HCT116 (cell line): Measurements from ENCODE around the gene NFATC2IP. TPM values are rescaled to one million over a fixed set of nuclear protein-coding genes. Genes with fewer than 3 reads are reported as not detected.

Experiments used
- ATAC-seq: fragments of 200-7000 bp; cut with Tn5 transposase; 2 replicates; pipeline ENCODE4 v1.9.1; 2020; ENCODE audit warnings: mild to moderate bottlenecking, moderate library complexity
- BruUV-seq: library from RNA; stranded (reverse); fragments of 400-500 nt; replicated peaks from 2 replicates; lab custom pipeline; 2021; lab: Mats Ljungman, UMichigan
- CTCF ChIA-PET: fragments of 300-600 bp; sonication (Branson Sonifier 250); formaldehyde crosslinking; loops from one replicate; lab custom pipeline; 2021; ENCODE audit warnings: antibody characterized with exemption; lab: Charles Lee
- POLR2A ChIA-PET: fragments of 300-600, 350-600 bp; sonication (Branson Sonifier 250); formaldehyde crosslinking; loops from one replicate; lab custom pipeline; 2021; ENCODE audit warnings: antibody characterized with exemption; lab: Charles Lee
- RAD21 ChIA-PET, 2 experiments: fragments of 300-600 bp; sonication (Branson Sonifier 250); formaldehyde crosslinking; loops; one replicate each; lab custom pipeline; 2023; ENCODE audit warnings: low total read pairs in 2 of 2; ENCODE audit not compliant: uncharacterized antibody in 2 of 2, unreplicated experiment in 2 of 2, low non-redundant PET in 1 of 2; lab: Charles Lee
- DNase-seq: peaks from one replicate; pipeline ENCODE4 v3.0.0-alpha.2; 2010; ENCODE audit warnings: low read depth, low spot score
- H2AFZ ChIP-seq: fragments of 200-600 bp; shearing (Covaris generic), sonication (generic); 2 replicates; pipeline ENCODE4 v1.6.1; 2017; ENCODE audit warnings: low read depth, mixed run types, mixed read lengths, antibody characterized with exemption, low read length; ENCODE audit not compliant: poor library complexity, severe bottlenecking
- H3K27ac ChIP-seq: 2 replicates; pipeline ENCODE4 v1.5.1; 2012; ENCODE audit warnings: low read depth, low read length
- H3K27me3 ChIP-seq: fragments of 200-600 bp; sonication (generic); 2 replicates; pipeline ENCODE4 v1.6.1; 2016; ENCODE audit warnings: mixed run types, low read length, mixed read lengths; ENCODE audit not compliant: insufficient read depth
- H3K36me3 ChIP-seq, 2 experiments: fragments of 200-500 bp in 1 of 2; fragments of 200-600 bp in 1 of 2; sonication (Bioruptor generic) in 1 of 2; sonication (generic) in 1 of 2; 2 replicates each; pipeline versions ENCODE4 v1.5.1 to v1.6.1; 2014 to 2016; ENCODE audit warnings: low read length in 2 of 2, inconsistent platforms in 1 of 2, mixed read lengths in 1 of 2, mixed run types in 1 of 2; ENCODE audit not compliant: insufficient read depth in 2 of 2, control insufficient read depth in 1 of 2
- H3K4me1 ChIP-seq, 2 experiments: fragments of 200-600 bp in 1 of 2; sonication (generic) in 1 of 2; 2 replicates each; pipeline versions ENCODE4 v1.5.1 to v1.6.1; 2012 to 2017; ENCODE audit warnings: low read length in 2 of 2, inconsistent platforms in 1 of 2, mild to moderate bottlenecking in 1 of 2, mixed read lengths in 1 of 2, mixed run types in 1 of 2, moderate library complexity in 1 of 2; ENCODE audit not compliant: insufficient read depth in 2 of 2, control insufficient read depth in 1 of 2
- H3K4me2 ChIP-seq: fragments of 200-600 bp; sonication (generic); 2 replicates; pipeline ENCODE4 v1.6.1; 2017; ENCODE audit warnings: mixed run types, low read length, mixed read lengths
- H3K4me3 ChIP-seq, 2 experiments: fragments of 200-600 bp in 1 of 2; sonication (generic) in 1 of 2; replicated peaks in 1 of 2; 2 replicates each; pipeline ENCODE4 v1.5.1; 2011 to 2016; ENCODE audit warnings: low read length in 2 of 2, control low read depth in 1 of 2, low read depth in 1 of 2, mild to moderate bottlenecking in 1 of 2, mixed read lengths in 1 of 2, mixed run types in 1 of 2
- H3K79me2 ChIP-seq: fragments of 200-600 bp; sonication (generic); 2 replicates; pipeline ENCODE4 v1.6.1; 2017; ENCODE audit warnings: mild to moderate bottlenecking, mixed run types, low read length, moderate library complexity, mixed read lengths; ENCODE audit not compliant: insufficient read depth
- H3K9ac ChIP-seq: fragments of 200-600 bp; sonication (generic); 2 replicates; pipeline ENCODE4 v1.6.1; 2016; ENCODE audit warnings: low read length, mixed read lengths
- H3K9me2 ChIP-seq: fragments of 200-600 bp; sonication (generic), shearing (Covaris generic); 2 replicates; pipeline ENCODE4 v1.6.1; 2017; ENCODE audit warnings: mixed run types, mild to moderate bottlenecking, moderate library complexity; ENCODE audit not compliant: insufficient read depth
- H3K9me3 ChIP-seq, 2 experiments: fragments of 200-500 bp in 1 of 2; fragments of 200-600 bp in 1 of 2; sonication (Bioruptor generic) in 1 of 2; sonication (generic) in 1 of 2; 2 replicates each; pipeline ENCODE4 v1.6.1; 2014 to 2017; ENCODE audit warnings: low read length in 2 of 2, mixed read lengths in 2 of 2, inconsistent platforms in 1 of 2, low read depth in 1 of 2, mild to moderate bottlenecking in 1 of 2, mixed run types in 1 of 2, moderate library complexity in 1 of 2; ENCODE audit not compliant: control insufficient read depth in 1 of 2, insufficient read depth in 1 of 2
- H4K20me1 ChIP-seq: fragments of 200-600 bp; sonication (generic), shearing (Covaris generic); 2 replicates; pipeline ENCODE4 v1.6.1; 2017; ENCODE audit warnings: mixed run types, mild to moderate bottlenecking, moderate library complexity; ENCODE audit not compliant: insufficient read depth
- CBX3 ChIP-seq: IDR thresholded peaks from 2 replicates; pipeline ENCODE4 v1.6.1; 2012; ENCODE audit warnings: low read depth
- CTCF ChIP-seq, 3 experiments: fragments of 200-600 bp in 1 of 3; sonication (generic) in 1 of 3; IDR thresholded peaks in 2 of 3; conservative IDR thresholded peaks in 1 of 3; 2 replicates each; pipeline ENCODE4 v1.5.1; 2012 to 2017; ENCODE audit warnings: low read depth in 2 of 3, low read length in 2 of 3, antibody characterized with exemption in 1 of 3, borderline replicate concordance in 1 of 3, control low read depth in 1 of 3, mild to moderate bottlenecking in 1 of 3, mixed read lengths in 1 of 3, mixed run types in 1 of 3, moderate library complexity in 1 of 3; ENCODE audit not compliant: insufficient read depth in 1 of 3
- EGR1 ChIP-seq: IDR thresholded peaks from 2 replicates; pipeline ENCODE4 v1.6.1; 2012; ENCODE audit warnings: low read depth
- ELF1 ChIP-seq: IDR thresholded peaks from 2 replicates; pipeline ENCODE4 v1.6.1; 2012; ENCODE audit warnings: low read depth, borderline replicate concordance
- EZH2phosphoT487 ChIP-seq: fragments of 200-600 bp; IDR thresholded peaks from 2 replicates; pipeline ENCODE4 v1.6.1; 2018; ENCODE audit warnings: antibody characterized with exemption, borderline replicate concordance
- SP1 ChIP-seq: IDR thresholded peaks from 2 replicates; pipeline ENCODE4 v1.6.1; 2012; ENCODE audit warnings: low read depth
- SRF ChIP-seq: IDR thresholded peaks from 2 replicates; pipeline ENCODE4 v1.6.1; 2012; ENCODE audit warnings: low read depth
- TCF7L2 ChIP-seq: IDR thresholded peaks from 2 replicates; pipeline ENCODE4 v1.7.0; 2011; ENCODE audit warnings: borderline replicate concordance, inconsistent platforms; ENCODE audit not compliant: insufficient read depth, insufficient read length; ENCODE audit errors: extremely low read depth
- YY1 ChIP-seq: IDR thresholded peaks from 2 replicates; pipeline ENCODE4 v1.6.1; 2011; ENCODE audit warnings: low read length, low read depth, moderate library complexity, mild to moderate bottlenecking; ENCODE audit not compliant: insufficient replicate concordance; ENCODE audit errors: extremely low read depth
- intact Hi-C: fragments of 100-400 bp; cut with micrococcal nuclease; formaldehyde crosslinking; loops from 2 replicates; pipeline ENCODE4 v1.10.0; 2022
- total RNA-seq: library from RNA; stranded (reverse); gene quantifications from one replicate; pipeline ENCODE4 v1.2.1, GENCODE V29; 2021; ENCODE audit not compliant: unreplicated experiment
- TF ChIP-seq, protein P1 (sequence below): IDR thresholded peaks from 2 replicates; pipeline ENCODE4 v1.6.1; 2012; ENCODE audit warnings: low read depth
- TF ChIP-seq, protein P2 (sequence below): IDR thresholded peaks from 2 replicates; pipeline ENCODE4 v1.6.1; 2012

The NFATC2IP gene
- total RNA-seq, 1 experiment from 2014 or later, result 41.4 TPM

GRCh38 chr16:28910086-28911031, 40.4 kb upstream of the NFATC2IP start (continued):
- TF ChIP-seq, protein P1, sequence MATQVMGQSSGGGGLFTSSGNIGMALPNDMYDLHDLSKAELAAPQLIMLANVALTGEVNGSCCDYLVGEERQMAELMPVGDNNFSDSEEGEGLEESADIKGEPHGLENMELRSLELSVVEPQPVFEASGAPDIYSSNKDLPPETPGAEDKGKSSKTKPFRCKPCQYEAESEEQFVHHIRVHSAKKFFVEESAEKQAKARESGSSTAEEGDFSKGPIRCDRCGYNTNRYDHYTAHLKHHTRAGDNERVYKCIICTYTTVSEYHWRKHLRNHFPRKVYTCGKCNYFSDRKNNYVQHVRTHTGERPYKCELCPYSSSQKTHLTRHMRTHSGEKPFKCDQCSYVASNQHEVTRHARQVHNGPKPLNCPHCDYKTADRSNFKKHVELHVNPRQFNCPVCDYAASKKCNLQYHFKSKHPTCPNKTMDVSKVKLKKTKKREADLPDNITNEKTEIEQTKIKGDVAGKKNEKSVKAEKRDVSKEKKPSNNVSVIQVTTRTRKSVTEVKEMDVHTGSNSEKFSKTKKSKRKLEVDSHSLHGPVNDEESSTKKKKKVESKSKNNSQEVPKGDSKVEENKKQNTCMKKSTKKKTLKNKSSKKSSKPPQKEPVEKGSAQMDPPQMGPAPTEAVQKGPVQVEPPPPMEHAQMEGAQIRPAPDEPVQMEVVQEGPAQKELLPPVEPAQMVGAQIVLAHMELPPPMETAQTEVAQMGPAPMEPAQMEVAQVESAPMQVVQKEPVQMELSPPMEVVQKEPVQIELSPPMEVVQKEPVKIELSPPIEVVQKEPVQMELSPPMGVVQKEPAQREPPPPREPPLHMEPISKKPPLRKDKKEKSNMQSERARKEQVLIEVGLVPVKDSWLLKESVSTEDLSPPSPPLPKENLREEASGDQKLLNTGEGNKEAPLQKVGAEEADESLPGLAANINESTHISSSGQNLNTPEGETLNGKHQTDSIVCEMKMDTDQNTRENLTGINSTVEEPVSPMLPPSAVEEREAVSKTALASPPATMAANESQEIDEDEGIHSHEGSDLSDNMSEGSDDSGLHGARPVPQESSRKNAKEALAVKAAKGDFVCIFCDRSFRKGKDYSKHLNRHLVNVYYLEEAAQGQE, result no peak
- no peak for TF ChIP-seq YY1

GRCh38 chr16:28912558-28912957, 38.2 kb upstream of the NFATC2IP start:
- ATAC-seq, result no peak
- intact Hi-C loops, result loop anchor here (5.0 kb wide), 1 partner anchor 35 kb away; the partner anchor contains the start of gene ATP2A1
- peaks cover 20 to 35% of the 10 kb centered on the region in 2 experiments for H3K4me1 ChIP-seq
- H3K9ac ChIP-seq, result 0 out of 2 replicates have a peak overlapping the region, but pooled peaks have one; percentile 11
- H3K79me2 ChIP-seq, result no peaks in the 10 kb centered on the region
- DNase-seq, result no peak
- no peak overlapping the region for H3K4me3 ChIP-seq
- no TSS peak for BruUV-seq
- no peak overlapping the region for H3K4me2 ChIP-seq
- H2AFZ ChIP-seq, result no peak overlapping the region
- H3K27me3 ChIP-seq, result no peaks in the 10 kb centered on the region
- RAD21 ChIA-PET, result interaction anchor here in 1 of 2 experiments (1.4 kb wide), 1 partner anchor 33 kb away, joined by 3 read pairs; no protein-coding TSS in a partner anchor
- H4K20me1 ChIP-seq, result no peaks in the 10 kb centered on the region
- no peaks in the 10 kb centered on the region for H3K36me3 ChIP-seq
- 0 out of 2 replicates have a peak overlapping the region, but pooled peaks have one; percentile 35 for H3K27ac ChIP-seq
- no peaks in the 10 kb centered on the region for H3K9me2 ChIP-seq
- CTCF ChIA-PET, result interaction anchor here (1.1 to 1.2 kb wide), 2 partner anchors 11 to 33 kb away, joined by 4 to 5 read pairs; no protein-coding TSS in a partner anchor
- POLR2A ChIA-PET, result interaction anchor here (0.7 kb wide), 1 partner anchor 19 kb away, joined by 3 read pairs; no protein-coding TSS in a partner anchor
- H3K9me3 ChIP-seq, result no peaks in the 10 kb centered on the region
- no peak for TF ChIP-seq CTCF (IDR thresholded peaks at IDR 0.05 in 2 of 3, conservative IDR thresholded peaks at IDR 0.05 in 1 of 3; ENCODE audit: borderline replicate concordance in 1 of 3, insufficient read depth in 1 of 3, low read depth in 2 of 3, low read length in 2 of 3)
- no peak for TF ChIP-seq ELF1
- TF ChIP-seq CBX3, result no peak
- no peak for TF ChIP-seq YY1
- no peak for TF ChIP-seq EGR1
- TF ChIP-seq, protein P1, result no peak
- TF ChIP-seq EZH2phosphoT487, result no peak
- TF ChIP-seq SRF, result no peak
- TF ChIP-seq, protein P2, sequence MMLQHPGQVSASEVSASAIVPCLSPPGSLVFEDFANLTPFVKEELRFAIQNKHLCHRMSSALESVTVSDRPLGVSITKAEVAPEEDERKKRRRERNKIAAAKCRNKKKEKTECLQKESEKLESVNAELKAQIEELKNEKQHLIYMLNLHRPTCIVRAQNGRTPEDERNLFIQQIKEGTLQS, result no peak
- TF ChIP-seq TCF7L2, result no peak
- TF ChIP-seq SP1, result no peak
